GM13977 (cell line): Measurements from ENCODE around the gene NUDC.
A peak's percentile ranks its signal among the peaks of the same experiment; 100 is the strongest.

ENCODE experiments used
- DNase-seq: peaks from one replicate; pipeline ENCODE4 v3.0.0; 2012; ENCODE audit warnings: low spot score
- in situ Hi-C: fragments of 300-500 bp; cut with MboI; formaldehyde crosslinking; loops from one replicate; pipeline ENCODE4 v1.12.0; 2022; ENCODE audit warnings: low sequenced_read_pairs, low pct_unique_long_range_greater_than_20kb, mixed read lengths, inconsistent platforms; ENCODE audit not compliant: unreplicated experiment
- TF ChIP-seq, protein P1 (sequence below): IDR thresholded peaks from 2 replicates; pipeline ENCODE4 v1.5.1; 2012; ENCODE audit warnings: mild to moderate bottlenecking, control low read depth; ENCODE audit not compliant: insufficient read depth; ENCODE audit errors: extremely low read depth, missing control alignments

The NUDC gene

DNA sequence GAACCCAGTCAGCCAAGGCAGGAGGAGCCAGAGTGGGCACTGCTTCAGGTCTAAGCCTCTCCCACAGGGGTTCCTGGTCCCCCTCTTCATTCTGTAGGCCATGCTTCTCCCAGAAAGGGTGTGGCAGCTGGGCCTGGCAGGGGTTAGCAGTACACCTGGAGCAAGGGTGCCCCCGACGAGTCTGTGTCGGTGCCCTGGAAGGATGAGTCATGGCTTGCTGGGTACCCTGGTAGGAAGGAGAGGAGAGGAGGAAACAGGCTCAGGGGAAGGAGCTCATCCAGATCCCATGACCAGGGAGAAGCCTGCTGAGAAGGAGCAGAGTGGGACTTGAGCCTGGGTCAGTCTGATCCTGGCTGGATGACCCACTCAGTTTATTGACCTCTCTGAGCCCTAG lies 28.4 kb downstream of the NUDC start:
- DNase-seq = peak; percentile 25
- in situ Hi-C loops = no loop called here
- TF ChIP-seq, protein P1, sequence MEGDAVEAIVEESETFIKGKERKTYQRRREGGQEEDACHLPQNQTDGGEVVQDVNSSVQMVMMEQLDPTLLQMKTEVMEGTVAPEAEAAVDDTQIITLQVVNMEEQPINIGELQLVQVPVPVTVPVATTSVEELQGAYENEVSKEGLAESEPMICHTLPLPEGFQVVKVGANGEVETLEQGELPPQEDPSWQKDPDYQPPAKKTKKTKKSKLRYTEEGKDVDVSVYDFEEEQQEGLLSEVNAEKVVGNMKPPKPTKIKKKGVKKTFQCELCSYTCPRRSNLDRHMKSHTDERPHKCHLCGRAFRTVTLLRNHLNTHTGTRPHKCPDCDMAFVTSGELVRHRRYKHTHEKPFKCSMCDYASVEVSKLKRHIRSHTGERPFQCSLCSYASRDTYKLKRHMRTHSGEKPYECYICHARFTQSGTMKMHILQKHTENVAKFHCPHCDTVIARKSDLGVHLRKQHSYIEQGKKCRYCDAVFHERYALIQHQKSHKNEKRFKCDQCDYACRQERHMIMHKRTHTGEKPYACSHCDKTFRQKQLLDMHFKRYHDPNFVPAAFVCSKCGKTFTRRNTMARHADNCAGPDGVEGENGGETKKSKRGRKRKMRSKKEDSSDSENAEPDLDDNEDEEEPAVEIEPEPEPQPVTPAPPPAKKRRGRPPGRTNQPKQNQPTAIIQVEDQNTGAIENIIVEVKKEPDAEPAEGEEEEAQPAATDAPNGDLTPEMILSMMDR = no peak

DNA sequence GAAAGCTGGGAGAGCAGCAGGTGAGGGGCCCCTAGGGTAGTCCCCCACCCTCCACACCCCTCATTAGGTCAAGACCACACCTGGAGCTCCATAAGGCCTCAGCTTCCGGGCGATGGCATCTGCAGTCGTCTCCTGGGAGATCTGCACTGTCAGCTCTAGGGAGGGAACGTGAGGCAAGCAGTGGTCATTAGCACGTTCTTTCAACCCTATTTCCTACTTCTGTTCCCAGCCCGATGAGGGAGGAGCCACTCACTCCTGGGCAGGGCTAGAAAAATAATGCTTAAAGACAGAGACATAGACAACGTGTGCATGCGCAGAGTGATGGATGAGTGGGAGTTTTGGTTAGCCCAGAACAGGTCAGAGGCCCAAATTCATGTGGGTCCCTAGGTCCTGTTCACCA lies 29.1 kb downstream of the NUDC start:
- in situ Hi-C loops = no loop called here
- TF ChIP-seq, protein P1 = no peak
- peak; percentile 28 for DNase-seq

DNA sequence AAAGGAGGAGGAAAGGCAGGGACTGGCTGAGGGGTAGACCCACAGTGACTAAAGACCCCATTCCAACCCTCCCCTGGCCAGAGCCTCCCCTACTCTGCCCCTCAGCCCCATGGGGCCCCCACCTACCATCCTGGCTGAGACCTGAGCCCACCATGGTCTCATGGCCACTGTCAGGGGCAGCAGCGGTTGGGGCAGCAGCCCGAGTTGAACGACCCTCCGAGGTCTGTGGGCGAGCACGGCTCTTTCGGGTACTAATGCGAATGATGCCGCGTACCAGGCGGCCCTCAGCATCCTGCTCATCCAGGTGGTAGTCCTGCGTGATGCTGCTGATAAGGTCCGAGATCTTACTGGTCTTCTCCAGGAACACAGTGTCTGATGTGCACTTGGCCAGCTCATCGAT lies 29.7 kb downstream of the NUDC start:
- no peak for DNase-seq
- TF ChIP-seq, protein P1 = no peak
- in situ Hi-C loops = no loop called here

DNA sequence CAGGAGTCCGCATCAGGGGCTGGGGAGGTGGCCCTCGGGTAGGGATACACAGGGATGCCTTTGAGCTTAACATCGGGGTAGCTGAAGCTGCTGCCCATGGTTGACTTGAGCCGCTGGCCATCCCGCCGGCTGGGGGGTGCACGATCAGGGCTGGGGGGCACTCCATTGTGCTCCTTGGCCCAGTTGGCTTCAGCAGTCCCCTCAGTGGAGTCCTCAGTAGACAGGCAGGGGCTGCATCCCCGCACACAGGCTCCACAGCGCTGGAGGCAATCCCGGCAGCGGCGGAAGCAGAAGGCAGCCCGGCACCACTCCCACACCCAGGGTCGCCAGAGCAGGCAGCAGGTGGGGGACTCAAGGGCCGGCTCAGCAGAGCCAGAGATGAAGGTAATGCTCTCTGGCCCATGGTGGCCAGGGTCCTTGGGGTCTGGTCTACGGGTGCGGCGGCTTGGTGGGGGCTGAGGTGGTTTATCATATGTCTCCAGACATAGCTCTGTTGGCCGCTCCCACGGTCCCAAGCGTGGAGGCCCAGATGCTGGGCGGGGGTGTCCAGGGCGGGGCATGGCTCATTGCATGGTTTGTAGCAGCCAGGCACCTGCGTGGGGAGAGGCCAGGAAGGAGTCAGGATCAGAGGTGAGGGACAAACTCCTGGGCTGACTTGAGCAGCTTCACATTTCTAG lies 30.4 kb downstream of the NUDC start:
- DNase-seq = no peak
- TF ChIP-seq, protein P1 = no peak
- in situ Hi-C loops = no loop called here

DNA sequence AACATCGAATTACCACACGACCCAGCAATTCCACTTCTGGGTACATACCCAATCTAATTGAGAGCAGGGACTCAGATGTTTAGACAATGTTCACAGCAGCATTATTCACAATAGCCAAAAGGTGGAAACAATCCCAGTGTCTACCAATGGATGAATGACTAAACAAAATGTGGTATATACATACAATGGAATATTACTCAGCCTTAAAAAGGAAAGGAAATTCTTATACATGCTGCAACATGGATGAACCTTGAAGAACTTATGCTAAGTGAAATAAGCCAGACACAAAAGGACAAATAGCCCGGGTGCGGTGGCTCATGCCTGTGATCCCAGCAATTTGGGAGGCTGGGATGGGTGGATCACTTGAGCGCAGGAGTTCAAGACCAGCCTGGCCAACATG lies 31.8 kb downstream of the NUDC start:
- no peak for DNase-seq
- TF ChIP-seq, protein P1 = no peak
- in situ Hi-C loops = no loop called here

DNA sequence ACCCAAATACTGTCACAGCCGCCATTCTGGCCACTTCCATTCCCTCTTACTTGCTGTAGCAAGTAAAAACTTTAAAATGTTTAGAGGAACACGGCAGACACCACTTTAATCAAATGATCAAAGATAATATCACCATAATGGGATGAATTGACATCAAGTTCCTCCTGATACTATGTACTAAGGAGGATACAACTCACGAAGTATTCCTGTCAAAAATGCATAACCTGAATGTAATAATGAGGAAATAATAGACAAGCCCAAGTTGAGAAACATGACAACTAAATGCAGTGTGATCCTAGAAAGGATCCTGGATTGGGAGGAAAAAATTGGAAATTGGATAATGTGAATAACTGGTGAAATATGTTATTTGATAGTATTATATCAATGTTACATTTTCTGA lies 34.8 kb downstream of the NUDC start:
- TF ChIP-seq, protein P1 = no peak
- no peak for DNase-seq
- in situ Hi-C loops = no loop called here
